ENCODE data around the gene SAMSN1.

GRCh38 chr21:14526199-14526598, 19.9 kb downstream of the SAMSN1 start:
- no peak for TF ChIP-seq CTCF (IDR thresholded peaks at IDR 0.05; ENCODE audit: low read length)
- no peak for TF ChIP-seq EZH2 (IDR thresholded peaks at IDR 0.05; ENCODE audit: borderline replicate concordance, low read length)

Measured in OCI-LY1 (cell line).